Measurements from ENCODE around the gene EFNA3. TPM values are rescaled to one million over a fixed set of nuclear protein-coding genes. Genes with fewer than 3 reads are reported as not detected.

The EFNA3 gene
- total and polyA plus RNA-seq, 2 experiments from 2014 or later: 10.3 to 13.6 TPM

DNA sequence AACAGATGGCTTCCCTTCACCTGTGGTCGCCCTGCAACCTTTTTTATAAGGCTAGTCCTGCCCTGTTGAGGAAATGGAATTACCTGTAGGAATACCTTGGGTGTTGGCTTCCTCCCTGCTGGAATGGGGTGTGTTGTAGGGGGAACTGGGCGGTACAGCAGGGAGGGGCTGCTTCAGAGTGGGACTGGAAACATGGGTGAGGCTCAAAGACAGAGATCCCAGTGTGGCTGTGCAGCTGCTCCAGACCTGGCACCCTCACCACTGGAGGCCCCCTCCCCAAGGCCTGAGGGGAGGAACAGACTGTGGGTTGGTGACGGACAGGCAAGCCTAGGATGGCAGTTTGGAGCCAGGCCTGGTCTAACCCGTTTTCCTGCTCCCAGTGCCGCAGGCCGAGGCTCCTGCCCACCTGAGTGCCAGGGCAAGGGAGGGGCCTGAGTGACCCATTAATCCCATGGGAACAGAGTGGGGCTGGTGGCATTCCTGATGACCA, 4.5 kb downstream of the EFNA3 start:
- Mint-ChIP-seq H3K36me3 (ENCODE audit: low read depth) (no peaks in the 10 kb centered on the region; the same call in 2 of the 3 replicates), H3K4me3 (peak overlapping the region; percentile 67; the same call in 2 of the 3 replicates), H3K27ac (no peak overlapping the region), H3K4me1 (peaks cover 47% of the 10 kb centered on the region), H3K27me3 (ENCODE audit: insufficient read depth, low read depth, poor library complexity) (peaks cover 77% of the 10 kb centered on the region), H3K9me3 (no peaks in the 10 kb centered on the region)
- Histone ChIP-seq H3K27me3 (ENCODE audit: insufficient read depth) (peaks cover 64% of the 10 kb centered on the region), H2AFZ (no peak overlapping the region), H3K27ac (ENCODE audit: low read depth) (no peak overlapping the region), H3K4me2 (no peak overlapping the region), H4K20me1 (replicated peaks; ENCODE audit: insufficient read depth) (peaks cover 6% of the 10 kb centered on the region; the same call in 1 of the 2 replicates), H3K36me3 (ENCODE audit: insufficient read depth) (no peaks in the 10 kb centered on the region), H3K79me2 (replicated peaks; ENCODE audit: insufficient read depth) (no peaks in the 10 kb centered on the region), H3K4me3 (peak overlapping the region; percentile 83; the same call in 1 of the 2 replicates), H3F3A (replicated peaks; ENCODE audit: low read depth) (peaks cover 18% of the 10 kb centered on the region; the same call in 1 of the 2 replicates), H3K9me2 (ENCODE audit: insufficient read depth) (no peaks in the 10 kb centered on the region), H3K4me1 (ENCODE audit: insufficient read depth) (peaks cover 27% of the 10 kb centered on the region)
- no peak for DNase-seq (ENCODE audit: low spot score)
- TF ChIP-seq EZH2phosphoT487 (IDR thresholded peaks at IDR 0.05; ENCODE audit: unreplicated experiment) (no peak), REST (IDR thresholded peaks at IDR 0.05; ENCODE audit: unreplicated experiment) (no peak)
- no peak for ATAC-seq

DNA sequence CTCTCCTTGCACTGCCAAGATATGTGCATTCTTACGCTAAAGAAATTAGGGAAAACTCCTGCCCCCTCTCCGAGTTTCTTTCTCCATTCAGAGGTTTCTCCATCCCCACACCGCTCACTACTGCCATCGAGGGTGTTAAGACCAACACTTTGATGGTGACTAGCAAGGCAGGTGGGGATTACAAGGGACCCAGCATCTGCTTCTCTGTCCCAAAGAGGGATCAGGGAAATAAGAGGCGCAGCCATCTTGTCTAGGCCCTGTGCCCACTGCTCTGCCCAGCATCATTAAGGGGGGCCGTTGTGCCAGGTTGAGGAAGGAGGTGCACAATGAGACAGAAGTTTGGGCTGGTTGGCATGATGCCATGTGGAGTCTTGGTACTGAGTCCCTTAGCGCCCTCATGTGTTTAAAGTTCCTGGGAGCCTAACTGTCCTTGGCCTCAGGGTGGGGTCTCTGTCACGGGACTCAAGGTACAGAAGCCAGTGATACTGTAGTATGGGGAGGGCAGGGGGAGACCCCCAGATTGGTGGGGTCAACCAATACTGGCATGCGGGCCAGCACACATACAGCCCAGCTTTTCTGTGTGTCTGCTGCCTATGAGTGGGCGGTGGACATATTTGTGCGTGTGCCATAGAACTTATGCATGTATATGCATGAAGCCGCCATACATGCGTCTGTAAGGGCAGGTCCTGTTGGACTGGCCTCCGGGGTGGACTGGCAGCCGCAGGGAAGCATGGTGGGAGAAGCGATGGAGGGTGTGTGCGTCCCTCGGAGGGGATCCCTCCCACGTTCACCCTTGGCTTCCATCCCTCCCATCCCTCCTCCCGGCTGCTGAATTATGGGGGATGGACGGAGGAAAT, 5.5 kb downstream of the EFNA3 start:
- ATAC-seq (no peak), DNase-seq (ENCODE audit: low spot score) (no peak)
- Histone ChIP-seq H3F3A (replicated peaks; ENCODE audit: low read depth) (peaks cover 18% of the 10 kb centered on the region; the same call in 1 of the 2 replicates), H3K4me1 (ENCODE audit: insufficient read depth) (peaks cover 24% of the 10 kb centered on the region), H4K20me1 (replicated peaks; ENCODE audit: insufficient read depth) (peaks cover 6% of the 10 kb centered on the region; the same call in 1 of the 2 replicates), H3K4me3 (peak overlapping the region; percentile 88), H3K79me2 (replicated peaks; ENCODE audit: insufficient read depth) (no peaks in the 10 kb centered on the region), H3K9me2 (ENCODE audit: insufficient read depth) (no peaks in the 10 kb centered on the region), H2AFZ (no peak overlapping the region), H3K36me3 (ENCODE audit: insufficient read depth) (no peaks in the 10 kb centered on the region), H3K27me3 (ENCODE audit: insufficient read depth) (peaks cover 54% of the 10 kb centered on the region), H3K27ac (ENCODE audit: low read depth) (no peak overlapping the region), H3K4me2 (peak overlapping the region; percentile 76)
- Mint-ChIP-seq H3K36me3 (ENCODE audit: low read depth) (no peaks in the 10 kb centered on the region; the same call in 2 of the 3 replicates), H3K27ac (0 out of 2 replicates have a peak overlapping the region, but pooled peaks have one; percentile 86), H3K4me1 (peaks cover 47% of the 10 kb centered on the region), H3K9me3 (no peaks in the 10 kb centered on the region), H3K27me3 (ENCODE audit: insufficient read depth, low read depth, poor library complexity) (peaks cover 73% of the 10 kb centered on the region), H3K4me3 (peak overlapping the region; percentile 95)
- no peak for TF ChIP-seq CREB1 (CRISPR knock-in tag; IDR thresholded peaks at IDR 0.05; ENCODE audit: low read depth)
- TF ChIP-seq ETS1 (IDR thresholded peaks at IDR 0.05): no peak
- peak in 1 of 2 experiments; percentile 53; a peak in 2 of 4 replicates for TF ChIP-seq CTCF (conservative IDR thresholded peaks at IDR 0.05; ENCODE audit: low read depth in 2 of 2)
- TF ChIP-seq REST (IDR thresholded peaks at IDR 0.05; ENCODE audit: unreplicated experiment): no peak
- no peak for TF ChIP-seq ZNF331 (CRISPR knock-in tag; IDR thresholded peaks at IDR 0.05; ENCODE audit: low read depth)
- no peak for TF ChIP-seq EZH2phosphoT487 (IDR thresholded peaks at IDR 0.05; ENCODE audit: unreplicated experiment)
- peak; percentile 32 for TF ChIP-seq JUNB (IDR thresholded peaks at IDR 0.05; ENCODE audit: unreplicated experiment)
- no peak; the same call in 1 of the 2 replicates for TF ChIP-seq NANOG (IDR thresholded peaks at IDR 0.05; ENCODE audit: borderline replicate concordance)
- no peak for TF ChIP-seq ZNF114 (CRISPR knock-in tag; IDR thresholded peaks at IDR 0.05)
- TF ChIP-seq EZH2 (IDR thresholded peaks at IDR 0.05; ENCODE audit: low read depth, unreplicated experiment): peak; percentile 40
- no peak for TF ChIP-seq STAT1 (IDR thresholded peaks at IDR 0.05; ENCODE audit: unreplicated experiment)
